DMS153 treated with DMSO at 0.1 percent for 48 hours (cell line): Measurements from ENCODE around the gene ERO1B.
"Not testable (repeated sequence)": the region's sequence is repeated elsewhere in the genome, so short reads cannot be mapped to it uniquely, and the experiment has no call there.

ENCODE experiments used
- DNase-seq: peaks from one replicate; lab custom pipeline; 2025; ENCODE audit not compliant: unreplicated experiment; lab: John Stamatoyannopoulos, UW

ERO1B gene

GRCh38 chr1:236193184-236193583, 88.6 kb downstream of the ERO1B start:
- no peak for DNase-seq

GRCh38 chr1:236188084-236188483, 93.7 kb downstream of the ERO1B start:
- not testable (repeated sequence) for DNase-seq

GRCh38 chr1:236186471-236186870, 95.3 kb downstream of the ERO1B start:
- DNase-seq: not testable (repeated sequence)

- DNase-seq: no peak
Measured at GRCh38 chr1:236185687-236186086, 96.1 kb downstream of the ERO1B start.

- no peak for DNase-seq
Measured at GRCh38 chr1:236181059-236181458, 100.7 kb downstream of the ERO1B start.

- DNase-seq: no peak
Measured at GRCh38 chr1:236179634-236180033, 102.1 kb downstream of the ERO1B start.

GRCh38 chr1:236176337-236177336, 105.1 kb downstream of the ERO1B start:
- DNase-seq: no peak

- no peak for DNase-seq
Measured at GRCh38 chr1:236175642-236176336, 106.0 kb downstream of the ERO1B start.

- DNase-seq: no peak
Measured at GRCh38 chr1:236173174-236173767, 108.5 kb downstream of the ERO1B start.

- no peak for DNase-seq
Measured at GRCh38 chr1:236172041-236172579, 109.6 kb downstream of the ERO1B start.

- DNase-seq: no peak
Measured at GRCh38 chr1:236168716-236169429, 112.9 kb downstream of the ERO1B start.

GRCh38 chr1:236167578-236167977, 114.2 kb downstream of the ERO1B start:
- DNase-seq: no peak

GRCh38 chr1:236167154-236167553, 114.6 kb downstream of the ERO1B start:
- DNase-seq: no peak

GRCh38 chr1:236166041-236166440, 115.7 kb downstream of the ERO1B start:
- no peak for DNase-seq
